Left lobe of liver (tissue), 2 donors: Measurements from ENCODE around the gene SLC22A12. TPM values are rescaled to one million over a fixed set of nuclear protein-coding genes. Genes with fewer than 3 reads are reported as not detected.

ENCODE experiments used
- ATAC-seq: fragments of 200-7000 bp; cut with Tn5 transposase; one replicate; pipeline ENCODE4 v1.9.1; 2020; ENCODE audit warnings: mild to moderate bottlenecking, moderate library complexity
- DNase-seq: peaks from one replicate; pipeline ENCODE4 v3.0.0-alpha.2; 2020; ENCODE audit warnings: low spot score
- total RNA-seq: library from RNA; stranded (reverse); gene quantifications from one replicate; pipeline ENCODE4 v1.2.1, GENCODE V29; 2021
- donor health status: DM: no; HTN: no; CAD: no; lungs with moderate emphysema.
- donor health status: DM: no; HTN: yes; CAD: no.

Gene SLC22A12
- total RNA-seq, 1 donor from 2014 or later = not detected

GRCh38 chr11:64602466-64603070 is 11.5 kb downstream of the SLC22A12 start:
- ATAC-seq (no peak), DNase-seq (no peak)

- DNase-seq (no peak), ATAC-seq (no peak)
Observed at GRCh38 chr11:64603411-64604110, 12.5 kb downstream of the SLC22A12 start.

- DNase-seq (no peak), ATAC-seq (no peak)
Observed at GRCh38 chr11:64604458-64605243, 13.6 kb downstream of the SLC22A12 start.

GRCh38 chr11:64605244-64605560 is 14.2 kb downstream of the SLC22A12 start:
- ATAC-seq (no peak), DNase-seq (no peak)

- ATAC-seq (no peak), DNase-seq (no peak)
Observed at GRCh38 chr11:64605656-64606585, 14.9 kb downstream of the SLC22A12 start.

GRCh38 chr11:64606796-64607380 is 15.9 kb downstream of the SLC22A12 start:
- no peak for ATAC-seq
- no peak for DNase-seq

GRCh38 chr11:64607381-64607985 is 16.5 kb downstream of the SLC22A12 start:
- no peak for ATAC-seq

GRCh38 chr11:64608046-64608445 is 17.0 kb downstream of the SLC22A12 start:
- DNase-seq (no peak), ATAC-seq (peak; percentile 54)

More at GRCh38 chr11:64607381-64607985, 16.5 kb downstream of the SLC22A12 start:
- no peak for DNase-seq

- DNase-seq (no peak), ATAC-seq (no peak)
Observed at GRCh38 chr11:64608636-64609035, 17.6 kb downstream of the SLC22A12 start.

- DNase-seq = no peak
- ATAC-seq = no peak
Observed at GRCh38 chr11:64609436-64610047, 18.5 kb downstream of the SLC22A12 start.

- ATAC-seq = no peak
- no peak for DNase-seq
Observed at GRCh38 chr11:64610596-64610995, 19.6 kb downstream of the SLC22A12 start.

- ATAC-seq = no peak
Observed at GRCh38 chr11:64611176-64611575, 20.2 kb downstream of the SLC22A12 start.

GRCh38 chr11:64611869-64612646 is 21.0 kb downstream of the SLC22A12 start:
- ATAC-seq (peak; percentile 27), DNase-seq (no peak)

More at GRCh38 chr11:64611176-64611575, 20.2 kb downstream of the SLC22A12 start:
- DNase-seq = no peak

GRCh38 chr11:64613648-64614047 is 22.6 kb downstream of the SLC22A12 start:
- no peak for DNase-seq
- no peak for ATAC-seq

- DNase-seq = no peak
- ATAC-seq = no peak
Observed at GRCh38 chr11:64614917-64615316, 23.9 kb downstream of the SLC22A12 start.

GRCh38 chr11:64616817-64617216 is 25.8 kb downstream of the SLC22A12 start:
- DNase-seq (no peak), ATAC-seq (no peak)

GRCh38 chr11:64619196-64619595 is 28.2 kb downstream of the SLC22A12 start:
- ATAC-seq = no peak

GRCh38 chr11:64619811-64620380 is 28.9 kb downstream of the SLC22A12 start:
- ATAC-seq (peak; percentile 67), DNase-seq (peak; percentile 51)

More at GRCh38 chr11:64619196-64619595, 28.2 kb downstream of the SLC22A12 start:
- DNase-seq = no peak
